Activated B cell treated with CpG ODN at 0.5 μM for 24 hours (primary cell): Measurements from ENCODE around the gene SIGLEC5. TPM values are rescaled to one million over a fixed set of nuclear protein-coding genes. Genes with fewer than 3 reads are reported as not detected.
A peak's percentile ranks its signal among the peaks of the same experiment; 100 is the strongest.

Experiments used
- ATAC-seq: fragments of 200-7000 bp; cut with Tn5 transposase; one replicate; pipeline ENCODE4 v1.10.0; 2021; ENCODE audit warnings: low read depth, mild to moderate bottlenecking, moderate library complexity
- CTCF ChIA-PET: fragments of 350-600 bp; sonication (Branson Sonifier 250); formaldehyde crosslinking; loops from one replicate; lab custom pipeline; 2021; ENCODE audit warnings: antibody characterized with exemption; lab: Charles Lee
- POLR2A ChIA-PET: fragments of 350-600 bp; sonication (Branson Sonifier 250); formaldehyde crosslinking; loops from one replicate; lab custom pipeline; 2021; ENCODE audit warnings: antibody characterized with exemption; lab: Charles Lee
- DNase-seq: peaks from one replicate; pipeline ENCODE4 v3.0.0; 2022
- H3K27ac Mint-ChIP-seq: one replicate; pipeline ENCODE4 v1.8.0; 2020; ENCODE audit warnings: mixed read lengths
- H3K27me3 Mint-ChIP-seq: one replicate; pipeline ENCODE4 v1.8.0; 2021; ENCODE audit warnings: mixed read lengths
- H3K36me3 Mint-ChIP-seq: one replicate; pipeline ENCODE4 v1.8.0; 2021; ENCODE audit warnings: low read depth, mixed read lengths
- H3K4me1 Mint-ChIP-seq: one replicate; pipeline ENCODE4 v1.8.0; 2021; ENCODE audit warnings: mixed read lengths
- H3K4me3 Mint-ChIP-seq: one replicate; pipeline ENCODE4 v1.8.0; 2020; ENCODE audit warnings: mild to moderate bottlenecking, mixed read lengths
- H3K9me3 Mint-ChIP-seq: one replicate; pipeline ENCODE4 v1.8.0; 2020; ENCODE audit warnings: mixed read lengths
- CTCF ChIP-seq: fragments of 200-600 bp; IDR thresholded peaks from one replicate; pipeline ENCODE4 v1.8.0; 2022; ENCODE audit warnings: antibody characterized with exemption, mild to moderate bottlenecking
- intact Hi-C: fragments of 100-400 bp; cut with micrococcal nuclease; formaldehyde crosslinking; loops from one replicate; pipeline ENCODE4 v1.15.1; 2024
- total RNA-seq: library from RNA; stranded (reverse); gene quantifications from 2 replicates; pipeline ENCODE4 v1.2.3, GENCODE V29; 2022

SIGLEC5 gene
- total RNA-seq, 1 donor from 2014 or later, result 0.22 TPM

GRCh38 chr19:51663650-51664049 lies 33.4 kb upstream of the SIGLEC5 start:
- CTCF ChIA-PET, result no interaction called here
- ATAC-seq, result no peak

GRCh38 chr19:51660975-51661600 lies 30.9 kb upstream of the SIGLEC5 start:
- Mint-ChIP-seq H3K4me3 (no peak overlapping the region), H3K4me1 (peaks cover 12% of the 10 kb centered on the region), H3K36me3 (no peaks in the 10 kb centered on the region), H3K9me3 (no peaks in the 10 kb centered on the region), H3K27ac (no peak overlapping the region), H3K27me3 (peaks cover 18% of the 10 kb centered on the region)
- ChIA-PET CTCF (interaction anchor here (0.6 to 9.8 kb wide), 22 partner anchors 9 to 504 kb away, joined by 3 to 414 read pairs (median 4); partner anchors contain the start of genes SIGLEC10 and SIGLEC6), POLR2A (interaction anchor here (1.0 kb wide), 1 partner anchor 293 kb away, joined by 3 read pairs; no protein-coding TSS in a partner anchor)
- intact Hi-C loops, result loop anchor here (1.0 to 2.0 kb wide), 4 partner anchors 188 to 502 kb away; no protein-coding TSS in a partner anchor
- TF ChIP-seq CTCF, result no peak
- ATAC-seq (peak; percentile 34), DNase-seq (peak; percentile 46)

More at GRCh38 chr19:51663650-51664049, 33.4 kb upstream of the SIGLEC5 start:
- H3K9me3 Mint-ChIP-seq, result no peaks in the 10 kb centered on the region
- H3K4me1 Mint-ChIP-seq, result peaks cover under 1% of the 10 kb centered on the region
- POLR2A ChIA-PET, result no interaction called here
- H3K36me3 Mint-ChIP-seq, result no peaks in the 10 kb centered on the region
- TF ChIP-seq CTCF, result no peak
- H3K27me3 Mint-ChIP-seq, result peaks cover 31% of the 10 kb centered on the region
- intact Hi-C loops, result no loop called here
- H3K27ac Mint-ChIP-seq, result no peak overlapping the region
- no peak for DNase-seq
- no peak overlapping the region for H3K4me3 Mint-ChIP-seq

GRCh38 chr19:51654783-51655182 lies 24.6 kb upstream of the SIGLEC5 start:
- Mint-ChIP-seq H3K36me3 (no peaks in the 10 kb centered on the region), H3K4me3 (no peak overlapping the region), H3K4me1 (peaks cover 50% of the 10 kb centered on the region), H3K27me3 (no peaks in the 10 kb centered on the region), H3K27ac (no peak overlapping the region), H3K9me3 (peaks cover 5% of the 10 kb centered on the region)
- CTCF ChIA-PET, result interaction anchor here (0.8 to 9.8 kb wide), 12 partner anchors 12 to 233 kb away, joined by 3 to 414 read pairs (median 4); partner anchors contain the start of gene SIGLEC6
- POLR2A ChIA-PET, result interaction anchor here (0.5 to 1.5 kb wide), 3 partner anchors 53 to 232 kb away, joined by 3 to 8 read pairs (median 5); no protein-coding TSS in a partner anchor
- TF ChIP-seq CTCF, result no peak
- ATAC-seq, result no peak
- no peak for DNase-seq
- intact Hi-C loops, result loop anchor here (5.0 kb wide), 2 partner anchors 122 to 123 kb away; partner anchors contain the start of gene SIGLEC6

- no peak for TF ChIP-seq CTCF
- CTCF ChIA-PET, result interaction anchor here (1.2 to 2.0 kb wide), 3 partner anchors 8 to 138 kb away, joined by 3 to 10 read pairs (median 4); no protein-coding TSS in a partner anchor
- intact Hi-C loops, result loop anchor here (5.0 kb wide), 1 partner anchor 121 kb away; the partner anchor contains the start of gene SIGLEC6
Measured at GRCh38 chr19:51653162-51653561, 23.0 kb upstream of the SIGLEC5 start.

GRCh38 chr19:51652266-51652665 lies 22.1 kb upstream of the SIGLEC5 start:
- Mint-ChIP-seq H3K27me3 (no peaks in the 10 kb centered on the region), H3K9me3 (peaks cover 5% of the 10 kb centered on the region), H3K4me1 (peaks cover 63% of the 10 kb centered on the region), H3K4me3 (no peak overlapping the region), H3K27ac (peak overlapping the region; percentile 81), H3K36me3 (no peaks in the 10 kb centered on the region)
- no peak for TF ChIP-seq CTCF
- DNase-seq (no peak), ATAC-seq (no peak)
- ChIA-PET CTCF (interaction anchor here (0.9 to 2.2 kb wide), 11 partner anchors 9 to 313 kb away, joined by 3 to 8 read pairs (median 4); no protein-coding TSS in a partner anchor), POLR2A (interaction anchor here (0.7 to 1.6 kb wide), 6 partner anchors 45 to 235 kb away, joined by 3 to 9 read pairs (median 6); partner anchors contain the start of gene SIGLEC10)
- intact Hi-C loops, result loop anchor here (5.0 kb wide), 1 partner anchor 120 kb away; the partner anchor contains the start of gene SIGLEC6

More at GRCh38 chr19:51653162-51653561, 23.0 kb upstream of the SIGLEC5 start:
- Mint-ChIP-seq H3K27me3 (no peaks in the 10 kb centered on the region), H3K4me3 (no peak overlapping the region), H3K27ac (peak overlapping the region; percentile 10), H3K36me3 (no peaks in the 10 kb centered on the region), H3K9me3 (peaks cover 5% of the 10 kb centered on the region), H3K4me1 (peaks cover 61% of the 10 kb centered on the region)
- POLR2A ChIA-PET, result interaction anchor here (1.2 to 1.6 kb wide), 2 partner anchors 46 to 53 kb away, joined by 3 to 7 read pairs; no protein-coding TSS in a partner anchor
- DNase-seq, result no peak
- ATAC-seq, result no peak
